ENCODE results near the gene DNAJC1.

DNAJC1 gene

GRCh38 chr10:21954690-21955089, 48.8 kb downstream of the DNAJC1 start:
- no peak for DNase-seq

- DNase-seq = no peak
Measured at GRCh38 chr10:21954132-21954531, 49.4 kb downstream of the DNAJC1 start.

- peak; percentile 45 for DNase-seq
Measured at GRCh38 chr10:21953585-21954057, 49.9 kb downstream of the DNAJC1 start.

- DNase-seq = no peak
Measured at GRCh38 chr10:21950566-21950965, 53.0 kb downstream of the DNAJC1 start.

- no peak for DNase-seq
Measured at GRCh38 chr10:21946946-21947345, 56.6 kb downstream of the DNAJC1 start.

- no peak for DNase-seq
Measured at GRCh38 chr10:21944727-21945386, 58.7 kb downstream of the DNAJC1 start.

- DNase-seq = no peak
Measured at GRCh38 chr10:21943633-21944265, 59.8 kb downstream of the DNAJC1 start.

- DNase-seq = no peak
Measured at GRCh38 chr10:21935439-21936023, 68.0 kb downstream of the DNAJC1 start.

GRCh38 chr10:21934307-21934706, 69.2 kb downstream of the DNAJC1 start:
- DNase-seq = no peak

- DNase-seq = no peak
Measured at GRCh38 chr10:21929070-21929469, 74.5 kb downstream of the DNAJC1 start.

GRCh38 chr10:21927631-21928353, 75.7 kb downstream of the DNAJC1 start:
- DNase-seq = no peak

- DNase-seq = no peak
Measured at GRCh38 chr10:21926949-21927348, 76.6 kb downstream of the DNAJC1 start.

GRCh38 chr10:21926358-21926925, 77.1 kb downstream of the DNAJC1 start:
- no peak for DNase-seq

- DNase-seq = no peak
Measured at GRCh38 chr10:21925851-21926250, 77.7 kb downstream of the DNAJC1 start.

GRCh38 chr10:21924511-21924910, 79.0 kb downstream of the DNAJC1 start:
- DNase-seq = no peak

GRCh38 chr10:21920633-21921032, 82.9 kb downstream of the DNAJC1 start:
- no peak for DNase-seq

- DNase-seq = no peak
Measured at GRCh38 chr10:21919906-21920305, 83.6 kb downstream of the DNAJC1 start.

- DNase-seq = no peak
Measured at GRCh38 chr10:21919117-21919516, 84.4 kb downstream of the DNAJC1 start.

GRCh38 chr10:21912625-21913024, 90.9 kb downstream of the DNAJC1 start:
- no peak for DNase-seq

GRCh38 chr10:21910798-21911197, 92.7 kb downstream of the DNAJC1 start:
- DNase-seq = no peak

GRCh38 chr10:21907436-21907835, 96.1 kb downstream of the DNAJC1 start:
- DNase-seq = no peak

- no peak for DNase-seq
Measured at GRCh38 chr10:21904930-21905329, 98.6 kb downstream of the DNAJC1 start.

GRCh38 chr10:21899736-21900135, 103.8 kb downstream of the DNAJC1 start:
- no peak for DNase-seq
